ENCODE results near the gene ADAMTSL2.

DNA sequence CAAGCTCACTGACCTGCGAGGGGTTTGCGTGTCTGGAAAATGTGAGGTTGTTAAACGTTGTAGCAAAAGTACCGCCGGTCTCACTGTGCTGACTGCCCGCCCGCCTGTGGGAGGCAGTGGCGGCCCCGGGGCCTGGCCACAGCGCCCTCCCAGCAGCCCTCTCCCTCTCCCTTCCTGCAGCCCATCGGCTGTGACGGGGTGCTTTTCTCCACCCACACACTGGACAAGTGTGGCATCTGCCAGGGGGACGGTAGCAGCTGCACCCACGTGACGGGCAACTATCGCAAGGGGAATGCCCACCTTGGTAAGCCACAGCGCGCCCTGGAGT is 6.2 kb downstream of the ADAMTSL2 start:
- no peak for TF ChIP-seq CTCF (IDR thresholded peaks at IDR 0.05)
- TF ChIP-seq POLR2A (IDR thresholded peaks at IDR 0.05): no peak
- no peak for TF ChIP-seq EP300 (IDR thresholded peaks at IDR 0.05; ENCODE audit: low read depth)
- TF ChIP-seq POLR2AphosphoS5 (IDR thresholded peaks at IDR 0.05): no peak
